ENCODE measurements around the gene WDFY4.

WDFY4 gene

DNA sequence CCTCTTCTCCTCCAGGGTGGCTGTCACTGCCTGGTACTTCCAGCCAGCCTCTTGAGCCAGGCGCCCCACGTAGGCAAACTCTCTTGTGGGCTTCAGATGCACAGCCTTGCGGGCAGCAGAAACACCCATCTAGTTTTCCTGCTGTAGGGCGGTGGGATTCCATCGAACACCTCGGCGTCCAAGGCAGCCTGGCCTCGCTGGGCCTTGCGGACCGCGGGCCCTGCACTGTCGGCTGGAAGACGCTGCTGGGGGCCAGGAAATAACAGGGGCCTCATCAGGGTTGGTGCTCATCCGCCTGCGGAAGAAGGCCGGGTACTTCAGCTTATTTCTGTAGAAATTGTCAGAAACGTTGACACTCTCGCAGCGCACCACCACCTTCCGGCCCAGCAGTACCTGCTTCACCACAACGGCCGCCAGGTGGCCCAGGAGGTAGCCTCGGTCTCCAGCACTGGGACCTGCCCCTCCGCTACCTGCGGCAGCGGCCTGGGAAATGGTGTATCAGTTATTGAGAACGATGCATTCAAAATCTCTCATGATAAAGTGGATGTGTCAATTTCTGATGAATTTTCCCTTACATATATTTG lies 61.1 kb downstream of the WDFY4 start:
- DNase-seq (ENCODE audit: low spot score) = no peak

DNA sequence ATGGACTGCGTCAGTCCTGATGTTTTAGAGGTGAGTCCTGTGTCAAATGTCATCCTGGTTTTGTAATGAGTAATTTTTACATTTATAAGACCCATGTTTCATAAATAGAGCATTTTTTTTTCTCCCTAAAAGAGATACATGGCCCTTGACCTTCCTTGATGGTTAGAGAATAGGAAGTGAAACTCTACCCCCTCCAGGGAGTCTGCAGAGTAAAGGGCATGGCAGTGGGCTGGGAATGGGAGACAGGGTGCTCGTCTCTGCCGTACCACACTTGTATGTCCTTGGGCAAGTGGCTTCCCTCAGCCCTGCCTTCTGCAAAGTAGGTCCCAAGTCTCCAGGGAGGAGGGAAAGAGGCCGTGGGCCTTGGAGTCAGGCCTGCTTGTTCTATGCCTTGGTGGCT lies 63.9 kb downstream of the WDFY4 start:
- DNase-seq (ENCODE audit: low spot score) = no peak

DNA sequence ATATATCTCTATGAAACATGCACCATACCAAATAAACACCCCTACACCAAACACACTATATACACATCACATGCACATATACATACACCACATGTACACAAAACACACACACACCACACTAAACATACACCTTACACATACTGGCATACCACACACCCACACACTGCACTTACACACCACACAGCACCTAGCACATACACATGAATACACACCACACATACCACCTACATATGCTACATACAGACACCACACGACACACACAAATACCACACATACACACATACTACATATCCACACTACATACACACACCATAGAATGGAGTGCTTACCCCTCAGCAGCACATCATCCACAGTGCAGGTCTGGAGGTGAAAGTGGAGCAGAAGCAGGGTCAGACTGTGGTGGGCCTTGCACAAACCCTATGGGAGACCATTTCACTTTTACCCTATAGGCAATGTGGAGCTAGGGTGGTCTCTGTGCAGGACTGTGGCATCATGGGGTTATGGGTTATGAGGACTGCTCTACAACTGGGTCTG lies 64.6 kb downstream of the WDFY4 start:
- no peak for DNase-seq (ENCODE audit: low spot score)

DNA sequence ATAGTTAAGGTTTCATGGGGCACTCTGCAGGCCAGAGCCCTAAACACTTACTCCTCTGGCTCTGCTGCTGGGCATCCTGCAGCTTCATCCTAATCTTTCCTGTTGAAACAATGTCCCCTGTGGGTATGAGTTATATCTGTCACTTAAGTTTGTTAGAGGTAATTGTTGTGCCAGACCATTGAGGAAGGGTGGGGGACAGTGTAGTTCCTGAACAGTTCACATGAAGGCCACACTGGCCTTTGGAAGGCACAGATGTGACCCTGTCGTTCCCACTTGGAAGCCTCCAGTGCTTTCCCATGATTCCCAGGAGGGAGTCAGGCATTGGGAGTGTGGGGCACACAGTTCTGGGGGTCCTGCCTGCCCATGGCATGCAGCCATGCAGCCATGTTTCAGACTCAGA lies 65.3 kb downstream of the WDFY4 start:
- no peak for DNase-seq (ENCODE audit: low spot score)

DNA sequence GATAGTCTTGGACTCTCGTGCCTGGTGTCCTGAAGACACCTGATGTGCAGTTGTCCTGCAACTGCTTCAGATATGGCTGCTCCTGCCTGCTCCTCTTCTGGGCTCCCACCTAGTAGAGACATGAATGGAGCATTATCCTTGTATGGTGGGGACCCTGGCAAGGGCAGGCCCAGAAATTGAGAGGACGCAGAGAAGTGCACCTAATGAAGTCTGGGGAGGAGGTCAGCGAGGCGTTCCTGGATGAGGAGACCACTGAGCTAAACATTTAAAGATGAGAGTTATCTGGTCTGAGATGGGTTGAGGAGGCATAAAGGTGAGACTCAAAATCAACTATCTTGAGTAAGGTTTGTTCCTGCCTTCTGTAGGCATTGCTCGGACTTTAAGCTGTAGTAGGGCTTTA lies 66.3 kb downstream of the WDFY4 start:
- DNase-seq (ENCODE audit: low spot score) = no peak

DNA sequence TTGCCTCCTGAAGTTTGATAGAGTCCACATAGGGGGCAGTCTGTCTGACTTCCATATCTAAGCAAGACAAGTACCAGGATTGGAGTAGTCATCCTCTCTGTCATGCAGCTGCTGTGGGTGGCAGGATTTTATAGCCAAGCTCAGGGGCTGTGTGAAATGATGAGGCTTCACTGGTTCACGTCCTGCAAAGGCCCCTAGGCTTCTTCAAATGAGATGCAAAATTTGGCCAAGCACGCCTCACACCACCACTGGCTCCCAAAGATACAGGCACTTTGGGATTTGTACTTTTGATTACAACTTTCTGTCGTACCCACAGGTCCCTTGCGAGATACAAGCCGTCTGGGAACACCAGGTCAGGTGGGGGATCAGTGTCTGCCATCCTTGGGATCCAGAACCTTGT lies 67.1 kb downstream of the WDFY4 start:
- no peak for DNase-seq (ENCODE audit: low spot score)

DNA sequence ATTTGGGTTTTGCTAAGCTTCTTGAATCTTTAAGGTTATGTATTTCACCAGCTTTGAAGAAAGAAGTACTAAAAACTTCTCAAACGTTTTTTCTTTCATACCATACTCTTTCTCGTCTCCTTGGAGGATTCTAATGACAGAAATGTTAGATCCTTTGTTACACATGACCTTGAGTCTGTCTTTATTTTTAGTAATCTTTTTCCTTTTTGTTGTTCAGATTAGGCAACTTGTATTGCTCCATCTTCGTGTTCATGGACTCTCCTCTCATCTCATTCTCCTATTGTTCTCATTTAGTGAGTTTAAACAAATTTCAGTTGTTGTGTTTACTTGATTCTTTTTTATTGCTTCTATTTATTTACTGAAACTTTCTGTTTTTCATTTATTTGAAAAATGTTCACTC lies 73.7 kb downstream of the WDFY4 start:
- DNase-seq (ENCODE audit: low spot score) = no peak

DNA sequence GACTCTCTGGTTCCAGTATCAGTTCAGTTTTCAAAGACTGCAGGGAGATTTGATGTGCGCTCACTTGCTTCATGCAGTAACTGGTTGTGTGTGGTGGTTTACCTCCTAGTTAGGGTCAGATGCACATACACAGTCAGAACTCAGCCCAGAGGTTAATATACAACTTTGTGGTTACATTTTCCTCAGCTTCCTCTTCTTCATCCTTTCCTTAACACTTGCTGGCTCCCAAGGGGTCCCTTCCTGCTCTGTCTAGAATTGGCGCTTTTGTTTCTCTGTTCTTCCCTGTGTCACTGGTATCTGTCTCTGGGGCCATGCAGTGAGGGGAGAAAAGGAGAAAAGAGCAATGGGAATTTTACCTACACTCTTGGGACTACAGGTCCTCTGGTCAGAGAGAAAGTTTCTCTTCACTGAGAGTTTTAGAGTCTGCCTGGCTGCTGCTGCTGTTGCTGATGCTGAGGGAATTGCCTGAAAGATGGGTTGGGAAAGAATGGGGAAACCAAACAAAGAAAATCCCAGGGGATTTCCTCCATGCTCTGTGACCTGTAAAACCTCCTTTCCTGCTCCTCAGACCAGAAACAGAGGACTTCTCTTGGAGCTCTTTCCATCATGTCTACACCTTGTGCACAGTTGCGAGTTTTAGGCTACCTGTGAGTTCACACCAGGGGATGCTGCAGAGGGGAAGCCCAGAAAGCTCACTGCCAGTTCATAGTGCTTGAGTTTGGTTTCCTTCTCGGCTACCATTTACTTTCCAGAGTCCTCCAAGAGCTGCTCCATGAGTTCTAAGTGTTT lies 74.6 kb downstream of the WDFY4 start:
- no peak for DNase-seq (ENCODE audit: low spot score)

DNA sequence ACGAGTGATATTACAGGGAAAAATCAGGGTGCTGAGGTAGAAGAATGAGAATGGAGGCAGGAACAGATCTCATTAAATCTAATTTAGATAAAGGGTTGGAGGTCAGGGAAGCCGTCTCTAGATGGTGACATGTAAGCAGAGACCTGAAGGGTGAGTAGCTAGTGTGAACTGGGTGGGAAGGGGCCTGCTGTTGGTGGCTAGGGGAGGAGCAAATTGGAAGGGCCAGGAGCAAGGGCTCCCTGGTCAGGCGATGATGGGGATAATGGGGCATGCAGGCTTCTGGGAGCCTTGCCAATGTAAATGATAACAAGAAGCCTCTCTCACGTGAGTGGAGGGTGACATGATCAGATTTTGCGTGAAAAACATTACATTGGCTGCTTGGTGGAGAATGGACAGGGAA lies 76.3 kb downstream of the WDFY4 start:
- DNase-seq (ENCODE audit: low spot score) = no peak

DNA sequence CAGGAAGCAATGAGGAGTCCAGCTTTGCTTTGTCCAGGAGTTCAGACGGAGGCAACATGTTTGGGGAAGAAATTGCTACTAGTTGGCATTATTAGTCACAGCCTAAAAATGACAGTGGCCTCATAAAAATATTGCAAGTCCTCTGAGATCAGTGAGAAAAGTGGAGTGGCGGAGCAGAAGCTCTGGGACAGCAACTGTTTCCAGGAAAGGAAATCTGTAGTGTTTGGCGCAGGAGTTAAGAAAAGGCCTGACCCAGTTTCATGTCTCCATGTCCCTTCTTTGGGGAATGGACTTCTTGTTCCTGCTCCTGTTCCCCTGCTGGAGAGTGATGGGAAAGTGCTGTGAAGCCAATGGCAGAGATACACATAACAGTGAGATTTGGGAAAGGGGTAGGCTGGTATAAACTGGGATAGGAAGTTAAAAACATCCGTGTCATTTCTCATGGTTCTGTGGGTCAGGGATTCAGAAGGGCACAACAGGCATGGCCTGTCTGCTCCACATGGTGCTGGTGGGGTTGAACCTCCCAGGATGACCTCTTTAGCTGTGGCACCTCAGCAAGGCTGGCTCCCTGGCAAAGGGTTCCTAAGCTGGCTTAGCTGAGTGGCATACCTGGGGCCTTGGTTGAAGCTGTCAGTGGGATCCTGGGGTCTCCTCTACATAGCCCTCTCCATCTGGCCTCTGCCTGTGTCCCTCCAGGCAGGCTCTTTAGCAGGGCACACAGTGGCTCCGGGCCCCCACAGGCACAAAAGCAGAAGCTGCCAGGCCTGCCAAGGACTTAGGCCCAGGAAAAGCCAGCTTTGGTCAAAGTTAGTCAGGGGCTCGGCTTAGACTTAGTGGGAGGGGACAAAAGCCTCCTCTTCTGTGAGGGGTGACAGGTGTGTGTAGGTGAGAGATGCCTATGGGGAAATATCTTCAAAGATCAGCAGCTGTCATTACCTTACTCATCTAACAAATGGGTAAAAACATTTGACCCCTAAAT lies 77.7 kb downstream of the WDFY4 start:
- no peak for DNase-seq (ENCODE audit: low spot score)

DNA sequence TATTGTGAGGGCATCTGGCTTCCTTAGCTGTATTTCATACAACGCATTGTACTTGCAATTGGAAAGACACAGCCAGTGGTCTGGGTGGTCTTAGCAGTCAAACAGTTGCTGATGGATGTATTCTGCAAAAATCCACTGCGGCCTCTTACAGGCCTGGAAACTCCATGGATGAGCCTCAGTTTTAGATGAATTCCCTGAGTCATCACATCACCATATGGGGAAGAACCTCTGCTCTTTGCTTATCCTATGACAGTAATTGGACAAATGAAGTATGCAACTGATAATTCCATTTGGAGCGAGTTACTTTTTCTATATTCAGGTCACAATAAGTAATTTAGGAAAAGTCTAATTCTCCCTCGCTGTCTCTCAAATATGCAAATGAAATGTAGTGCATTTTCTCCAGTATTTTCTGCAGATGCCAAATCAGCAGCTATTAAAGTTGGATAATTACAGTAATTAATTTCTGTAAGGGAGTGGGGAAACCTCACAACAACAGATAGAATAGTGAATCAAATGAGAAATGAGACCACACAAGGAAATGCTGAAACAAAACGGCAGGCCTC lies 78.8 kb downstream of the WDFY4 start:
- no peak for DNase-seq (ENCODE audit: low spot score)

DNA sequence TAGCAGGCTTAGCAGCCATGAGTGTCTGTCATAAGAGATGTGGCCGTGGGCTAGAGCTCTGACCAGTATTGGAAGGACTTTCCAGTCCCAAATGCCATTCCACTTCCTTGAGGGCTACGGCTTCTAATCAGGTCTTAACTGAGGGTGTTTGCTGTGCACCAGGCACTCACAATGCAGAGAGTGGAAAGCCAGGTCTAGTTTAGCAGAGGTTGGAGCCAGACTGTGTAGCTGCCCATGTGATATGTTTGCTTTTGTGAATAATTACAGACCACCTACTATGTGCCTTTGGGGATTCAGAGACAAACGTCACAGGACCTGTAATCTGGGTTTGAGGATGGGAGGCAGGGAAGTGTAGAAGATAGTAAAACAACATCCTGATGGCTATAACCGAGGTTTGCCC lies 79.8 kb downstream of the WDFY4 start:
- DNase-seq (ENCODE audit: low spot score) = no peak

DNA sequence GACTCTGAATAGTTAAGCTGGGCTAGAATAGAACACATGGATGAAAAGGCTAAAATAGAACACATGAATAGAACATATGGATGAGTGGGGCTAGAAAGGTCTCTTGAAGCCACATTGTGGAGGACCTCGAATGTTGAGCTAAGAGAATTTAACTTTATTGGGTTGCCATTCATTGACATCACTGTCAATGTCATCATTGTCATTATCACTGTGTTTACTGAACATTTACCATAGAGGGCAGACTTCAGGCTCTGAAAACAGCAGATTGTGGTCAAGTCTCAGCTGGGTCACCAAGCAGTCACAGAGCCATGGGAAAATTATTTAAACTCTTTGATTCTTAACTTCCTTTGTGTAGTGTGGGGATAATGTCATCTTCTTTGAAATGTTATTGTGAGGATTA lies 80.4 kb downstream of the WDFY4 start:
- DNase-seq (ENCODE audit: low spot score) = no peak

DNA sequence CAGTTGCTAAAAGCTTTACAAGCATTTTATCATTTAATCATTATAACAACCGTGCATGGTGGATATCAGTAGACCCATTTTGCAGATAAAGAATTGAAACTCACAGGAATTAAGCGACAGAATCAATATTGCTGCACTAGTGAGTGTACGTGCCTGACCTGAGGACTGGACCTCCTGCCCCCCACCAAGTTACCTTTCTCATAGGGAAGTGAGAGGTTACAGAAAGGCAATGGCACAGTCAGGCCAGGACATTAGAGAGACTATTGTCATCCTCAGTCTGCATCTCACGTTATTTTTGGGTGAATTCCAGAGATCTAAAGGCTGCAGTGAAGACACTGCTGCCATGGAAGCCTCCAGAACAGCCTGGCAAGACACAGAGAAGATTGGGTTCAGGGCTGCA lies 80.9 kb downstream of the WDFY4 start:
- no peak for DNase-seq (ENCODE audit: low spot score)

DNA sequence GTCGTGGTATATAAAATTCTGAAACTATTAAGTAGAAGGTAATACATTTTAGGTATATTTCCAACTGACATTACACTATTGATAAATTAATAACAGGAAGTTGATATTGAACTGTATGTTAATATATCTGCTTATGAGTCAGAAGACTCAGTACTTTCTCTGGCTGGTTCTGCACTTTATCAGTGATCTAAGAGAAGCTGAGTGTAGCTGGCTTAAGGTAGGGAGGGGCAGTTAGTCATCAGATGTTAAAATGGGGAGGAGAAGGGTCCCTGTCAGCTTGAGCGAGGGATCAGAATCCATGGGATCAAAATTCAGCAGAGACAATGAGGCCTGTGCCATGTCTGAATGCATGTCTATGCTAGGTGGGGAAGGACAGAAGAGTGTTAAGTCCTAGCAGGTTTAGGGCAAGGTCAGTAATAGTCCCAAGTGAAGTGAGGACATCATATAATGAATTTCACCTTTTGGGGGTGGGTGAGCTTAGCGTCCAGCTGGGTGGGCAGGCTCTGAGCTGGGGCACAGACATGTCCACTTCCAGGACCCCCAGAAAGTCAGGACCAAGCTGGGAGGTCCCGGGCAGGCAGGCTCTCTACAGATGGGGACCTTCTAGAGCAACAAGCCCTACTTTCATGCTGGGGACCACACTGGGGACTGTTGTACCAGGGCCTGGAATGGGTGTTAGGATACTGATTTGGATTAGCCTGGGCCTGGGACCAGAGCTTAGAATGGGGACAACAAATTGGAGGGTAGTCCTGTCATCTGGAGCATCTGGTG lies 82.9 kb downstream of the WDFY4 start:
- DNase-seq (ENCODE audit: low spot score) = no peak

DNA sequence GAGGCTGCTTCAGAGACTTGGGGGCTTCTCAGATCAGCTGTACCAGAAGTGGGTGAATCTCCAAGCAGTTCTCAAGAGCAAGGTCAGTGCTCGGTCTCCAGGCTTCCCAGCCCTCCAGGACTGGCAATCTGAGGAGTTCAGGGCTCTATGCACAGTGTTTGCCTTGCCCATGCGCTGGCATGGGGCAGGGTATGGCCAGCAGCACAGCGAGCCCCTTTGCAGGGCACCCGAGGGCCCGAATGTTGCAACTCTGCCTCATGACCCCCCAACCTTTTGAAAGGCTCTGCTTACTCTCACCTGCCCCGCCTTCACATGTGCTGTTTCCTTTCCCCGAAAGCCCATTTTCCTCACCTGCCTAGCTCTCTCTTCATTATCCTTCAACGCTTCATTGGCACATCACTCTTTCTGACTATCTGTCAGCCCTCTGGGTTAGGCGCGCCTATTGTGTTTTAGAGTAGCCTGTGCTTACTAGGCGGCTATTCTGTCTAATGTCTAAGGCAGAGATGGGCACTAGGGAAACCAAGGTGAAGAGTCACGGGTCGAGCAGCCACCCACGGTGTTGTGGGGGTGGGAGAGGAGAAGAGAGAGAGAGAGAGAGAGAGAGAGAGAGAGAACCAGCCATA lies 83.6 kb downstream of the WDFY4 start:
- no peak for DNase-seq (ENCODE audit: low spot score)

DNA sequence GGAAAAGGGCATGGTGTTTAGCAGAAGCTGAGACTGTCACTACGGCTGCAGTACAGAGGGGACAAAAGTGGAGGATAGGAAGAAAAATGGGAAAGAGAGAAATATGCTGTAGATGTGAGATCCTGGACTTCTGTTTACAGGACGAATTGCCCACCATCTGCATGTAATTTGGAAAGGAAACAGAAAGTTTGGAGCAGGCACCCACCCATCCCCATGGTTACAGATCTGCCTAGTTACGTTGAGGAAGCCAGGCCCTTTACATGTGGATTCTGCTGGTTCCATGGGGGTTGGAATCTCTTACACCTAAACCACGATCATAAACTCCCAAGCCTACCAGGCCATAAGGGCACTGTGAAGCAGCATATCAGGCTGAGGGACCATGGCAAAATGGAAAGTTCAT lies 84.3 kb downstream of the WDFY4 start:
- no peak for DNase-seq (ENCODE audit: low spot score)

DNA sequence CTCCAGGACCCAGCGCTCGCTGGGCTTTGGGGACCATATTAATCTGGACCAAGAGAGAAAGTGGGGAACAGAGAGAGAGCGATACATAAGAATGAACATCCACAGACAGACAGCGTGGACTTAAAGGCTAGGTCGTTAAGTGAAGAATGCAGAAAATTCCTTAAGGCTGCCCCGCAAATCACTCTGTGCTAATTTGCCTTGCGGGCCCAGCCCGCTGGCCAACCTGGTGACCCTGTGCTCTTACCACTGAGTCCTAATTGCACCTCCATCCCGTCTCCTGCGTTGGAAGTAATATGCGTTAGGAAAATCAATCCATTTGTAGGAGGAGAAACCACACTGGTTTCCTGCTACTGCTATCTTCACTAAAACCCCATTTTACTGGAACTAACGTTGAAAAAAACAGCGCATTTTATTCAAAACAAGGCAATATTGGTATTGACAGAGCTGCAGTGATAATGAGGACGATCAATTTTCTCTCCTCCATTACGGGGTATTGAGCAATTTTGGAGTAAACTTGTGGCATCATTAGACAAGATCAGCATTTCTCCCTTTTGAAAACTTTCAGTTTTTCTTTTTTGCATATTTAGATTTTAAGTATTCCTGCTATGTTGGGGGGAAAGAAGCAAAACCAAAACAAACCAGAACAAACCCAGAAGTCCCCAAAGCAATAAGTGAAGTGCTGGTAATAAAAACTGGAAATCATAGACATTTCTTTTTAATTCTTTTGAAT lies 85.2 kb downstream of the WDFY4 start:
- no peak for DNase-seq (ENCODE audit: low spot score)

DNA sequence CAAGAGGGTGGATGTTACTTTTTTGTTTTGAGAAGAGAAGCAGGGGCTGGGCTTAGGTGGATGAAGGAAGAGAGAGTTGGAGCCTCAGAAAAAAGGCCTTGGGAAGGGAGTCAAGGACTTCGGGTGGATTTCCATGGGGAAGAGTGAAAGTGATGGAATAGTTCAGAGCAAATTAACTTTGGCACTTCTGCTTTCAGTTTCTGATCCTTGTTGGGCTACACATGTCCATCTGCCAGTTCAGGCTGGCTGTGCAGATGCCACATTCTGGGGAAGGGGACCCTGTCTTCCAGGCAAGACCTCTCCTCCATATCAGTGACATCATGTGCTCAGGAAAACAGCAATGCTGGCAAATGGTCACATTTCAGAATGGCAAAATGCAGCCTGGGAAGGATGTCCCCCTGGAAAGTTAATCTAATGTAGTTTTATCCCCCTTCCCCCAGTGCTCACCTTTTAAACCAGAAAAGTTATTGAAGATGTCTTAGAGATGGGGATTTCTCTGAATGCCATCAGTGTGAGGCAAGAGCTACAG lies 86.0 kb downstream of the WDFY4 start:
- DNase-seq (ENCODE audit: low spot score) = no peak

DNA sequence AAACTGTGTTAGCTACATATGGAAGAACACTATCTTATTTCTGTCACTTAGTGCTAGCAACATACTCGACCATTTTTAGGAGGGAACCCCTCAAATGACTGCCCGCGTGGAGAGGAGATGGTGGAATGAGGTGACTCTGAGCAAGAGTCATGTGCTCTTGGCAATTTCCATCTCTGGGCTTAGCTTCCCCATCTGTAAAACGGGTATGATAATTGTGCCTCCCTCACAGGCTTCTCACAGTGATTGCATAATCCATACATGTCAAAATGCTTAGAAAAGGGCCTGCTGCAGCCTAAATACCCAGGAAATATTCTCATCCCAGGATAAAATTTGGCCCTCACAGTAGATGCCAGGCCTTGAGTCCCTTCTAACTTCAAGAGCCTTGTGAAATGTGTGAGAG lies 86.6 kb downstream of the WDFY4 start:
- DNase-seq (ENCODE audit: low spot score) = no peak

All from kidney capillary endothelial cell (primary cell).